Breast epithelium (tissue), 3 donors: Measurements from ENCODE around the gene CSRNP2.

Experiments used
- POLR2A ChIP-seq: fragments of 450-650 bp; IDR thresholded peaks from one replicate; pipeline ENCODE4 v1.6.1; 2016; ENCODE audit warnings: antibody characterized with exemption, mild to moderate bottlenecking, moderate library complexity
- POLR2AphosphoS5 ChIP-seq, 3 donors: sonication (generic); formaldehyde crosslinking; IDR thresholded peaks; one replicate each; pipeline ENCODE4 v1.6.1; 2017; ENCODE audit warnings: antibody characterized with exemption in 3 of 3
- TF ChIP-seq, protein P1 (sequence below), 3 donors: fragments of 450-650 bp; IDR thresholded peaks; one replicate each; pipeline ENCODE4 v1.5.1; 2016 to 2017; ENCODE audit warnings: antibody characterized with exemption in 3 of 3, mild to moderate bottlenecking in 3 of 3, moderate library complexity in 3 of 3

DNA sequence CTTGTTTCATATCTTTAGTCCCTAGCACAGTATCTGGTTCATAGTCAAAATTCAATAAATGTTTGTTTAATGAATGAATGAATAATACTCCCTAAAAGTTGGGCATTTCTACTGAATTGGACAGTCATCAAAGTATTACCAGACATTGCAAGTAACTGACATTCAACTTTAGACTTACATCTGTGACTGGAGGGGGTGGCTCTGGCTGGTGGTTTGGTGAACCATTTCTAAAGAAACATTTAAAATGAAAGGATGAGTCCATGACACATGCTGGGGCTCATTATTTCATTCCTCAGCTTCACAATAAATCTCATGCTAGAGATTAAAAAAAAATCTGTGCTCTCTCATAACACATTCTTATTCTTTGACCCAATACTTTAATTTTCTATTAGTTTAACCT is 20.6 kb upstream of the CSRNP2 start:
- TF ChIP-seq, protein P1, sequence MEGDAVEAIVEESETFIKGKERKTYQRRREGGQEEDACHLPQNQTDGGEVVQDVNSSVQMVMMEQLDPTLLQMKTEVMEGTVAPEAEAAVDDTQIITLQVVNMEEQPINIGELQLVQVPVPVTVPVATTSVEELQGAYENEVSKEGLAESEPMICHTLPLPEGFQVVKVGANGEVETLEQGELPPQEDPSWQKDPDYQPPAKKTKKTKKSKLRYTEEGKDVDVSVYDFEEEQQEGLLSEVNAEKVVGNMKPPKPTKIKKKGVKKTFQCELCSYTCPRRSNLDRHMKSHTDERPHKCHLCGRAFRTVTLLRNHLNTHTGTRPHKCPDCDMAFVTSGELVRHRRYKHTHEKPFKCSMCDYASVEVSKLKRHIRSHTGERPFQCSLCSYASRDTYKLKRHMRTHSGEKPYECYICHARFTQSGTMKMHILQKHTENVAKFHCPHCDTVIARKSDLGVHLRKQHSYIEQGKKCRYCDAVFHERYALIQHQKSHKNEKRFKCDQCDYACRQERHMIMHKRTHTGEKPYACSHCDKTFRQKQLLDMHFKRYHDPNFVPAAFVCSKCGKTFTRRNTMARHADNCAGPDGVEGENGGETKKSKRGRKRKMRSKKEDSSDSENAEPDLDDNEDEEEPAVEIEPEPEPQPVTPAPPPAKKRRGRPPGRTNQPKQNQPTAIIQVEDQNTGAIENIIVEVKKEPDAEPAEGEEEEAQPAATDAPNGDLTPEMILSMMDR (IDR thresholded peaks at IDR 0.05) = no peak
- TF ChIP-seq POLR2A = no peak
- TF ChIP-seq POLR2AphosphoS5 (IDR thresholded peaks at IDR 0.05) = no peak
